ENCODE data around the gene COQ8A. TPM values are rescaled to one million over a fixed set of nuclear protein-coding genes. Genes with fewer than 3 reads are reported as not detected.

The COQ8A gene
- total and polyA plus RNA-seq, 10 of the 15 experiments (the other 5 are each of a cell fraction or from before 2014, with no cell fraction given), result 0.72 to 24.8 (median 12.1) TPM

DNA sequence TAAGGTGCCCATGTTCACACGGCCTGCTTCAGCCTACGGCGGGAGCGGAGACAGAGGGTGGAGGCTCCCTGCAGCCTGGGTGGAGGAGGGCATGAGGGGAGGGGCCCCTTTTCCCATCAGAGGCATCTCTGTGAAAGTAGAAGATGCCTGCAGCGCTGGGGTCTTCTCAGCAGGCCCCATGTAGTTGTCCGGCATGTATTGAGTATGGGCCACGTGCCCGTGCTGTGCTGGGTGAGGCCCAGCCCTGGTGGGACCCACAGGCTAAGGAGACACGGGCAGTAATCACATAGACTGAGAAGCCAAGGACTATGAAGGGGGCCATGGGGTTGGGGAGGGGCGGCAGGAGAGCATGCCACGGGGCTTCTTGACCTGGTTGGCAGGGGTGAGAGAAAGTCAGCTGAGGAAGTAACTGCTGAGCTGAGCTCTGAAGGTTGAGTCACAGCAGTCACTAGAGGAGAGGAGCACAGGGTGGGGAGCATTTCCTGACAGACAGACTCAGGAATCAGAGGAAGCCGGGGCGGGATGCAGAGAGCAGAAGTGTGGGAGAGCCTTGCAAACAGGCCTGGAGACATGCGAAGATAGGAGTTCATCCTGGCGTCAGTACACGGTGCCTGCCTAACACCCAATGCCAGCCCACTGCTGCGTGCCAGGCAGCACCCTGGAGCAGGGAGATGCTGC, 48.1 kb upstream of the COQ8A start (continued):
- no peak for TF ChIP-seq ZBTB11 (CRISPR knock-in tag; IDR thresholded peaks at IDR 0.05)
- no peak for TF ChIP-seq EZH2 (IDR thresholded peaks at IDR 0.05; ENCODE audit: borderline replicate concordance, control insufficient read depth, low read depth, low read length)
- no peak for TF ChIP-seq EP300 (IDR thresholded peaks at IDR 0.05; ENCODE audit: borderline replicate concordance in 1 of 2, control insufficient read depth in 1 of 2, low read depth in 2 of 2, low read length in 2 of 2)

- H3K9me3 ChIP-seq (replicated peaks; ENCODE audit: control insufficient read depth, insufficient read depth, low read length), result no peaks in the 10 kb centered on the region
- intact Hi-C loops (cut with micrococcal nuclease; ENCODE audit: unreplicated experiment) (no loop called here), in situ Hi-C loops (cut with MboI) (no loop called here)
- H3K79me2 ChIP-seq (ENCODE audit: control insufficient read depth, insufficient read depth, low read length), result no peaks in the 10 kb centered on the region
- no peaks in the 10 kb centered on the region for H4K20me1 ChIP-seq (ENCODE audit: control insufficient read depth, insufficient read depth)
- peaks cover 0 to 4% of the 10 kb centered on the region in 2 experiments; a peak in 2 of 4 replicates for H3K36me3 ChIP-seq (ENCODE audit: control insufficient read depth in 2 of 2, insufficient read depth in 2 of 2, low read length in 1 of 2)
- DNase-seq (ENCODE audit: low read depth, low spot score) (no peak), FAIRE-seq (no peak), ATAC-seq (no peak)
- no peak overlapping the region for H2AFZ ChIP-seq (ENCODE audit: control insufficient read depth, low read depth, low read length)
- H3K4me3 ChIP-seq, result no peak overlapping the region
- ChIA-PET CTCF (no interaction called here), POLR2A (no interaction called here), SMC1A (ENCODE audit: uncharacterized antibody, unreplicated experiment) (no interaction called here), RAD21 (ENCODE audit: unreplicated experiment) (no interaction called here)
- no peaks in the 10 kb centered on the region for H3K27me3 ChIP-seq (replicated peaks in 1 of 2; ENCODE audit: control insufficient read depth in 2 of 2, insufficient read depth in 2 of 2, low read length in 1 of 2)
- no peak overlapping the region for H3K9ac ChIP-seq (ENCODE audit: control insufficient read depth, insufficient read depth, low read length)
- BruUV-seq (replicated peaks), result no TSS peak
- no peaks in the 10 kb centered on the region for H3K4me1 ChIP-seq (ENCODE audit: control insufficient read depth, insufficient read depth, low read length)
- no peak overlapping the region for H3K4me2 ChIP-seq (ENCODE audit: control insufficient read depth, insufficient read depth)
- WGBS (ENCODE audit: insufficient coverage, insufficient replicate concordance, low lambda C conversion rate, missing lambda C conversion rate), result 91% methylated on average over 8 of the region's 8 CpGs
- no peak overlapping the region for H3K27ac ChIP-seq (ENCODE audit: control insufficient read depth, insufficient read depth)
- TF ChIP-seq, protein P1, sequence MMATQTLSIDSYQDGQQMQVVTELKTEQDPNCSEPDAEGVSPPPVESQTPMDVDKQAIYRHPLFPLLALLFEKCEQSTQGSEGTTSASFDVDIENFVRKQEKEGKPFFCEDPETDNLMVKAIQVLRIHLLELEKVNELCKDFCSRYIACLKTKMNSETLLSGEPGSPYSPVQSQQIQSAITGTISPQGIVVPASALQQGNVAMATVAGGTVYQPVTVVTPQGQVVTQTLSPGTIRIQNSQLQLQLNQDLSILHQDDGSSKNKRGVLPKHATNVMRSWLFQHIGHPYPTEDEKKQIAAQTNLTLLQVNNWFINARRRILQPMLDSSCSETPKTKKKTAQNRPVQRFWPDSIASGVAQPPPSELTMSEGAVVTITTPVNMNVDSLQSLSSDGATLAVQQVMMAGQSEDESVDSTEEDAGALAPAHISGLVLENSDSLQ (IDR thresholded peaks at IDR 0.05), result no peak
- TF ChIP-seq ZNF622 (IDR thresholded peaks at IDR 0.05), result no peak
- no peak for TF ChIP-seq YBX1 (IDR thresholded peaks at IDR 0.05)
- TF ChIP-seq MTA3 (IDR thresholded peaks at IDR 0.05; ENCODE audit: borderline replicate concordance, low read length), result no peak
- no peak for TF ChIP-seq CHD2 (IDR thresholded peaks at IDR 0.05; ENCODE audit: borderline replicate concordance, low read depth, low read length)
- no peak for TF ChIP-seq BCL11A (IDR thresholded peaks at IDR 0.05; ENCODE audit: low read depth, low read length)
- TF ChIP-seq EGR1 (IDR thresholded peaks at IDR 0.05; ENCODE audit: borderline replicate concordance in 1 of 2, low read depth in 2 of 2, low read length in 2 of 2), result no peak
- TF ChIP-seq, protein P2, sequence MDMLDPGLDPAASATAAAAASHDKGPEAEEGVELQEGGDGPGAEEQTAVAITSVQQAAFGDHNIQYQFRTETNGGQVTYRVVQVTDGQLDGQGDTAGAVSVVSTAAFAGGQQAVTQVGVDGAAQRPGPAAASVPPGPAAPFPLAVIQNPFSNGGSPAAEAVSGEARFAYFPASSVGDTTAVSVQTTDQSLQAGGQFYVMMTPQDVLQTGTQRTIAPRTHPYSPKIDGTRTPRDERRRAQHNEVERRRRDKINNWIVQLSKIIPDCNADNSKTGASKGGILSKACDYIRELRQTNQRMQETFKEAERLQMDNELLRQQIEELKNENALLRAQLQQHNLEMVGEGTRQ (IDR thresholded peaks at IDR 0.05; ENCODE audit: borderline replicate concordance, low read depth, low read length), result no peak
- no peak for TF ChIP-seq HDGF (IDR thresholded peaks at IDR 0.05)
- no peak for TF ChIP-seq ZNF384 (IDR thresholded peaks at IDR 0.05; ENCODE audit: borderline replicate concordance, low read depth, low read length)
- TF ChIP-seq ZSCAN29 (IDR thresholded peaks at IDR 0.05), result no peak
Observed at GRCh38 chr1:226892524-226892875, 47.6 kb upstream of the COQ8A start.

Measured in GM12878 (cell line).